ENCODE measurements around the gene NTRK2. TPM values are rescaled to one million over a fixed set of nuclear protein-coding genes. Genes with fewer than 3 reads are reported as not detected.

Gene NTRK2
- total and polyA plus RNA-seq, 2 experiments from 2014 or later, result 0.99 to 3.7 TPM

DNA sequence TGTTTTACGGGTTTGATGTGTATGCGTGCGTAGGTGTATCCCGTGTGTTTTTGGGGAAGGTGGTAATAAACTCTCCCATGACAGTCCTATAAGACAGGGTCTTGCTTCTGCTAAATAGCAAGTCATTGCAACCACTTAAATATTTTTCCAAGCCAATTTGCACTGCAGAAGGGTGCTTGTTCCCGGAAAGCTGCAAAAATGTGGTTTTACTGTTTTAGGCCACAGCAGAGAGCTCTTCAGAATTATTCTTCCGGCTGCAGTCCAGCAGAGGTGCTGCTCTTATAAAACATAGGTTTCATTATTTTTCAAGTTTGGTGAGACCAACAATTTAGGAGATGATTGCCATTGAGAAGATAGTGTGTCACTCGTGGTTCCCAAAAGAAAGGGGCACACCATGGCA lies 192.8 kb downstream of the NTRK2 start:
- no peaks in the 10 kb centered on the region for H3K4me1 ChIP-seq (ENCODE audit: insufficient read depth)
- H4K20me1 ChIP-seq (ENCODE audit: insufficient read depth, poor library complexity, severe bottlenecking), result no peaks in the 10 kb centered on the region
- no peaks in the 10 kb centered on the region for H3K27me3 ChIP-seq
- H3K79me2 ChIP-seq, result no peaks in the 10 kb centered on the region
- H3K9me2 ChIP-seq (replicated peaks; ENCODE audit: insufficient read depth), result no peaks in the 10 kb centered on the region
- H3K9me3 ChIP-seq (ENCODE audit: low read depth), result no peaks in the 10 kb centered on the region
- H2AFZ ChIP-seq, result no peak overlapping the region
- no peak for DNase-seq (ENCODE audit: low spot score)
- TF ChIP-seq, protein P1, sequence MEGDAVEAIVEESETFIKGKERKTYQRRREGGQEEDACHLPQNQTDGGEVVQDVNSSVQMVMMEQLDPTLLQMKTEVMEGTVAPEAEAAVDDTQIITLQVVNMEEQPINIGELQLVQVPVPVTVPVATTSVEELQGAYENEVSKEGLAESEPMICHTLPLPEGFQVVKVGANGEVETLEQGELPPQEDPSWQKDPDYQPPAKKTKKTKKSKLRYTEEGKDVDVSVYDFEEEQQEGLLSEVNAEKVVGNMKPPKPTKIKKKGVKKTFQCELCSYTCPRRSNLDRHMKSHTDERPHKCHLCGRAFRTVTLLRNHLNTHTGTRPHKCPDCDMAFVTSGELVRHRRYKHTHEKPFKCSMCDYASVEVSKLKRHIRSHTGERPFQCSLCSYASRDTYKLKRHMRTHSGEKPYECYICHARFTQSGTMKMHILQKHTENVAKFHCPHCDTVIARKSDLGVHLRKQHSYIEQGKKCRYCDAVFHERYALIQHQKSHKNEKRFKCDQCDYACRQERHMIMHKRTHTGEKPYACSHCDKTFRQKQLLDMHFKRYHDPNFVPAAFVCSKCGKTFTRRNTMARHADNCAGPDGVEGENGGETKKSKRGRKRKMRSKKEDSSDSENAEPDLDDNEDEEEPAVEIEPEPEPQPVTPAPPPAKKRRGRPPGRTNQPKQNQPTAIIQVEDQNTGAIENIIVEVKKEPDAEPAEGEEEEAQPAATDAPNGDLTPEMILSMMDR (IDR thresholded peaks at IDR 0.05; ENCODE audit: poor library complexity), result no peak
- no peak for TF ChIP-seq EZH2 (IDR thresholded peaks at IDR 0.05; ENCODE audit: borderline replicate concordance)
- no peak for TF ChIP-seq EZH2phosphoT487 (IDR thresholded peaks at IDR 0.05; ENCODE audit: low read depth, severe bottlenecking, unreplicated experiment)
- no peak overlapping the region for H3K4me2 ChIP-seq
- H3K36me3 ChIP-seq (replicated peaks; ENCODE audit: insufficient read depth, low read depth), result no peaks in the 10 kb centered on the region
- no peak overlapping the region for H3K4me3 ChIP-seq
- H3K27ac ChIP-seq, result no peak overlapping the region
- WGBS (ENCODE audit: low lambda C conversion rate, missing lambda C conversion rate), result 96% methylated on average over 7 of the region's 7 CpGs

DNA sequence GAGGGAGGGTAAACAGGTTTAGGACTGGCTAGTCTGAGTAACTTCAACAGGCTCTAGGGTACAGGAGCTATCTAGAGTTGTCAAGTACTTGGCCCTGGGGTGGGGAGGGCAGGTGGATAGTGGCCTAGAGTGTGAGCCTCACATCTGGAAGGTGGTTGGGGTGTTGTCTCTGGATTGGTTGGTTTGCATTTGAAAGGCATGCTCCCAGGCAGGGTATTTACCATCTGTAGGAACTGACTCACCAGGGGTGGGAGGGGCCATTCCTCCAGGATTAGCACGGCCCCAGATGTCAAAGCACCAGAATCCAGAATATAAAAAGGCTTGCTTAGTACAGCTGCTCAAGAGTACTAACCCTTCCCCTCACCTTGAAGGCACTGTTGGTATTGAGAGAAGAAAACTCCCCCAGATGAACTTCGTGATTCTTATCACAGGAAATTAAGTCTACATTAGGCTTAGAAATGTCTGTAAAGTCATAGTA lies 193.3 kb downstream of the NTRK2 start:
- Histone ChIP-seq H3K27me3 (no peaks in the 10 kb centered on the region), H3K4me1 (ENCODE audit: insufficient read depth) (no peaks in the 10 kb centered on the region), H3K79me2 (no peaks in the 10 kb centered on the region), H3K9me3 (ENCODE audit: low read depth) (no peaks in the 10 kb centered on the region), H3K4me3 (no peak overlapping the region), H3K9me2 (replicated peaks; ENCODE audit: insufficient read depth) (no peaks in the 10 kb centered on the region), H3K4me2 (no peak overlapping the region), H3K27ac (no peak overlapping the region), H4K20me1 (ENCODE audit: insufficient read depth, poor library complexity, severe bottlenecking) (no peaks in the 10 kb centered on the region), H3K36me3 (replicated peaks; ENCODE audit: insufficient read depth, low read depth) (no peaks in the 10 kb centered on the region), H2AFZ (no peak overlapping the region)
- 25% methylated on average over 2 of the region's 2 CpGs for WGBS (ENCODE audit: low lambda C conversion rate, missing lambda C conversion rate)
- TF ChIP-seq, protein P1 (IDR thresholded peaks at IDR 0.05; ENCODE audit: poor library complexity), result no peak
- DNase-seq (ENCODE audit: low spot score), result peak; percentile 58

DNA sequence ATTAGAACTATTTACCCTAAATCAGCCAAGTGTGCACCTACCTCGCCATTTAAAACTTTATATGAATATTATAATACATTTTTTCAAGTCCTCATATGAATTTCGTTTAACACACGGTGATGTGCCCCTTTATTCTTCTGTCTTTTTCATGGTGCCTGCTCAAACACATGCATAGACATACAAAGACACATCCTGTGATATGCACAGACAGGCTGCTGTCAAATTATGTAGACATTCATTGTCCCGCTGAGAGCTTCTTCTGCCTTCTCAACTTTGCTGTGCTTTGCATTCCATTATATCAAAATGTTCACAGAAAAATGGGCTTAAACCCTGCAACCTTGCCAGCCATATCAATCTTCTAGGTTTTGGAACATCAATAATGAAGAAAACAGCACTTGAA lies 193.8 kb downstream of the NTRK2 start:
- Histone ChIP-seq H3K27ac (no peak overlapping the region), H3K9me2 (replicated peaks; ENCODE audit: insufficient read depth) (no peaks in the 10 kb centered on the region), H2AFZ (no peak overlapping the region), H3K27me3 (no peaks in the 10 kb centered on the region), H3K9me3 (ENCODE audit: low read depth) (no peaks in the 10 kb centered on the region), H4K20me1 (ENCODE audit: insufficient read depth, poor library complexity, severe bottlenecking) (no peaks in the 10 kb centered on the region), H3K79me2 (no peaks in the 10 kb centered on the region), H3K36me3 (replicated peaks; ENCODE audit: insufficient read depth, low read depth) (no peaks in the 10 kb centered on the region), H3K4me3 (no peak overlapping the region), H3K4me2 (no peak overlapping the region), H3K4me1 (ENCODE audit: insufficient read depth) (no peaks in the 10 kb centered on the region)
- TF ChIP-seq EZH2phosphoT487 (IDR thresholded peaks at IDR 0.05; ENCODE audit: low read depth, severe bottlenecking, unreplicated experiment) (no peak), EZH2 (IDR thresholded peaks at IDR 0.05; ENCODE audit: borderline replicate concordance) (no peak)
- TF ChIP-seq, protein P1 (IDR thresholded peaks at IDR 0.05; ENCODE audit: poor library complexity), result no peak
- DNase-seq (ENCODE audit: low spot score), result no peak
- WGBS (ENCODE audit: low lambda C conversion rate, missing lambda C conversion rate), result 86% methylated on average over 4 of the region's 4 CpGs

Data from hepatocyte (in vitro differentiated cells).